WTC11 (cell line): ENCODE measurements around the gene SGMS1. TPM values are rescaled to one million over a fixed set of nuclear protein-coding genes. Genes with fewer than 3 reads are reported as not detected.

ENCODE experiments used
- ATF1 ChIP-seq: sonication (generic); formaldehyde crosslinking; IDR thresholded peaks from 2 replicates; pipeline ENCODE4 v1.8.1; 2023; ENCODE audit warnings: mild to moderate bottlenecking, moderate library complexity, missing genetic modification reagents
- CREB1 ChIP-seq: sonication (generic); formaldehyde crosslinking; IDR thresholded peaks from 2 replicates; pipeline ENCODE4 v1.8.0; 2023; ENCODE audit warnings: mild to moderate bottlenecking, missing genetic modification reagents
- FOXK1 ChIP-seq: sonication (generic); formaldehyde crosslinking; IDR thresholded peaks from 2 replicates; pipeline ENCODE4 v1.8.0; 2022; ENCODE audit warnings: mild to moderate bottlenecking, moderate library complexity, missing genetic modification reagents
- FOXP1 ChIP-seq: sonication (generic); formaldehyde crosslinking; IDR thresholded peaks from 2 replicates; pipeline ENCODE4 v1.8.0; 2022; ENCODE audit warnings: missing genetic modification reagents, mild to moderate bottlenecking, moderate library complexity, borderline replicate concordance
- GTF2I ChIP-seq: fragments of 250-450 bp; sonication (Bioruptor Pico); conservative IDR thresholded peaks from 2 replicates; pipeline ENCODE4 v1.4.0; 2021; ENCODE audit warnings: mild to moderate bottlenecking
- JUN ChIP-seq: sonication (generic); formaldehyde crosslinking; IDR thresholded peaks from 2 replicates; pipeline ENCODE4 v1.8.0; 2023; ENCODE audit warnings: mild to moderate bottlenecking, missing genetic modification reagents
- RELA ChIP-seq: sonication (generic); formaldehyde crosslinking; IDR thresholded peaks from 2 replicates; pipeline ENCODE4 v1.8.1; 2022; ENCODE audit warnings: missing genetic modification reagents, mild to moderate bottlenecking, borderline replicate concordance
- SOX15 ChIP-seq: fragments of 250-450 bp; sonication (Bioruptor Pico); IDR thresholded peaks from 2 replicates; pipeline ENCODE4 v1.9.0; 2021; ENCODE audit warnings: mild to moderate bottlenecking
- ZNF232 ChIP-seq: sonication (generic); formaldehyde crosslinking; IDR thresholded peaks from 2 replicates; pipeline ENCODE4 v1.8.0; 2022; ENCODE audit warnings: mild to moderate bottlenecking, missing genetic modification reagents
- ZNF317 ChIP-seq: sonication (generic); formaldehyde crosslinking; IDR thresholded peaks from 2 replicates; pipeline ENCODE4 v1.8.1; 2023; ENCODE audit warnings: low read depth, mild to moderate bottlenecking, moderate library complexity, missing genetic modification reagents, borderline replicate concordance
- total RNA-seq: library from RNA; stranded (reverse); gene quantifications from 3 replicates; pipeline ENCODE4 v1.2.3, GENCODE V29; 2021
- TF ChIP-seq, protein P1 (sequence below): fragments of 250-450 bp; sonication (Bioruptor Pico); conservative IDR thresholded peaks from 2 replicates; pipeline ENCODE4 v1.9.0; 2021; ENCODE audit warnings: mild to moderate bottlenecking
- TF ChIP-seq, protein P2 (sequence below): sonication (generic); formaldehyde crosslinking; IDR thresholded peaks from 2 replicates; pipeline ENCODE4 v1.8.1; 2022; ENCODE audit warnings: low read depth, missing genetic modification reagents, borderline replicate concordance
- TF ChIP-seq, protein P3 (sequence below): sonication (generic); formaldehyde crosslinking; IDR thresholded peaks from 2 replicates; pipeline ENCODE4 v1.8.0; 2022; ENCODE audit warnings: mild to moderate bottlenecking, missing genetic modification reagents
- TF ChIP-seq, protein P4 (sequence below): sonication (generic); formaldehyde crosslinking; IDR thresholded peaks from 2 replicates; pipeline ENCODE4 v1.8.1; 2022; ENCODE audit warnings: mild to moderate bottlenecking, moderate library complexity, missing genetic modification reagents
- TF ChIP-seq, protein P5 (sequence below): fragments of 250-450 bp; sonication (Bioruptor Pico); IDR thresholded peaks from 2 replicates; pipeline ENCODE4 v1.8.0; 2021; ENCODE audit warnings: mild to moderate bottlenecking
- TF ChIP-seq, protein P6 (sequence below): sonication (generic); formaldehyde crosslinking; IDR thresholded peaks from 2 replicates; pipeline ENCODE4 v1.8.0; 2022; ENCODE audit warnings: missing genetic modification reagents
- TF ChIP-seq, protein P7 (sequence below): sonication (generic); formaldehyde crosslinking; IDR thresholded peaks from 2 replicates; pipeline ENCODE4 v1.8.1; 2023; ENCODE audit warnings: mild to moderate bottlenecking, missing genetic modification reagents, moderate library complexity
- TF ChIP-seq, protein P8 (sequence below): sonication (generic); formaldehyde crosslinking; IDR thresholded peaks from 2 replicates; pipeline ENCODE4 v1.8.0; 2023; ENCODE audit warnings: missing genetic modification reagents
- TF ChIP-seq, protein P9 (sequence below): sonication (generic); formaldehyde crosslinking; IDR thresholded peaks from 2 replicates; pipeline ENCODE4 v1.8.1; 2022; ENCODE audit warnings: missing genetic modification reagents, borderline replicate concordance

Gene SGMS1
- total RNA-seq, 1 experiment from 2014 or later = 13.2 TPM

DNA sequence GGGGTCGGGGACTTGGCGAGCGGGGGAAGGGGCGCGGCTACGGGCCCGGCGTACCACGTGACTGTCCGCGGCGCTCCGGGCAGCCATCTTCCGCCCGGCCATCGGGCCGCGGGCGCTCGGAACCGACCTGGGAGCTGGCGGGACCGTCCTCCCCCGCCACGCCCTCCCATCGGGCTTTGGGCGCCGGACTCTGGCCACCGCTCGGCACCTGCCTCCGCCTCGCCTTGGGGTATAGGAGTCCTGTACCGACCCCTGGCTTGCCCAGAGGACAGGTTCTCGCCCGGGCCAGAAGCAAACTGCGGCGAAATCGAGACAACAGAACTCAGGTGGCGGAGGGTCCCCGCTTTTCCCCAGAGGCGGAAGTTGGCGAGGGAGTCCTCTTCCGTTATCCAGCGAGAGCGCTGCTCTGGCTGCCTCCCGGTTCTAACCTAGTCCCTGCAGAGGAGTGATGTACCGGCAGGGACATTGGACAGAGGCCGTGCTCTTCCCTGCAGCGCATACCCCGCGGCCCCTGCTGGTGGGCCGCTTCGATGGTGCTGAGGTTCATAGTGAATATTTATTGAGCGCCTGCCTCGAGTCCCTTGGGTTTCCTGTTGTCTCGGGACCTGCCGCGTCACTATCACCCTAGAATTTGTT lies 1.2 kb upstream of the SGMS1 start (continued):
- TF ChIP-seq, protein P1, sequence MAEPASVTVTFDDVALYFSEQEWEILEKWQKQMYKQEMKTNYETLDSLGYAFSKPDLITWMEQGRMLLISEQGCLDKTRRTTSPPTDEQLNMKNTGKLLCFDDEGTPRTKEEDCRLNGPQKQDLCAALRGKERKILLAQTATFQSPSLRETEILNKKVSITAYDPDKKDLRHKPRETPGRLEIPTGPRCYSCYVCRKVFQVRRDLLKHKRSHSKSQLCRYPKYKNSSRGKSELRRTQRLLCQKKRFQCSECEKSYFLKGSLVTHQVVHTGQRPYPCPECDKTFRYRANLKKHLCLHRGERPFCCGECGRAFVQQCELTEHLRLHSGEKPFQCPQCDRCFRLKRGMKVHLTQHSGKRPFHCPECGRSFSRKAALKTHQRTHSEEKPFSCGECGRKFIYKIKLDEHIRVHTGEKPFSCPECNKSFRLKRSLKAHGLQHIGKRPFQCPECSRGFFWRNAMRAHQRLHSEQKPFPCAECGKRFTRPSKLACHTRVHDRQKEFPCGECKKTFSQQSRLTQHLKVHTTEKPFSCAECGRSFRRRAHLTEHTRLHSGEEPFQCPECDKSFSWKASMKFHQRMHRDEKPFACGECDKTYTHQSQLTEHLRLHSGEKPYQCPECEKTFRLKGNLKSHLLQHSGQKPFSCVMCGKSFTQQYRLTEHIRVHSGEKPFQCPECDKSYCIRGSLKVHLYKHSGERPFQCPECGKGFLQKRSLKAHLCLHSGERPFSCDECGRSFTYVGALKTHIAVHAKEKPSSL = no peak
- 0 out of 2 replicates have a peak, but pooled peaks have one; percentile 3 for TF ChIP-seq ZNF317 (CRISPR knock-in tag)
- 0 out of 2 replicates have a peak, but pooled peaks have one; percentile 66 for TF ChIP-seq JUN (CRISPR knock-in tag)
- peak; percentile 40; the same call in 1 of the 2 replicates for TF ChIP-seq ZNF232 (CRISPR knock-in tag)
- TF ChIP-seq GTF2I (CRISPR knock-in tag) = no peak
- TF ChIP-seq, protein P2, sequence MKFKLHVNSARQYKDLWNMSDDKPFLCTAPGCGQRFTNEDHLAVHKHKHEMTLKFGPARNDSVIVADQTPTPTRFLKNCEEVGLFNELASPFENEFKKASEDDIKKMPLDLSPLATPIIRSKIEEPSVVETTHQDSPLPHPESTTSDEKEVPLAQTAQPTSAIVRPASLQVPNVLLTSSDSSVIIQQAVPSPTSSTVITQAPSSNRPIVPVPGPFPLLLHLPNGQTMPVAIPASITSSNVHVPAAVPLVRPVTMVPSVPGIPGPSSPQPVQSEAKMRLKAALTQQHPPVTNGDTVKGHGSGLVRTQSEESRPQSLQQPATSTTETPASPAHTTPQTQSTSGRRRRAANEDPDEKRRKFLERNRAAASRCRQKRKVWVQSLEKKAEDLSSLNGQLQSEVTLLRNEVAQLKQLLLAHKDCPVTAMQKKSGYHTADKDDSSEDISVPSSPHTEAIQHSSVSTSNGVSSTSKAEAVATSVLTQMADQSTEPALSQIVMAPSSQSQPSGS (CRISPR knock-in tag) = 0 out of 2 replicates have a peak, but pooled peaks have one; percentile 30
- TF ChIP-seq FOXP1 (CRISPR knock-in tag) = peak; percentile 93
- 0 out of 2 replicates have a peak, but pooled peaks have one; percentile 66 for TF ChIP-seq RELA (CRISPR knock-in tag)
- no peak for TF ChIP-seq ATF1
- TF ChIP-seq FOXK1 (CRISPR knock-in tag) = peak; percentile 54
- no peak for TF ChIP-seq SOX15 (CRISPR knock-in tag)
- no peak; the same call in 1 of the 2 replicates for TF ChIP-seq CREB1 (CRISPR knock-in tag)
- TF ChIP-seq, protein P3, sequence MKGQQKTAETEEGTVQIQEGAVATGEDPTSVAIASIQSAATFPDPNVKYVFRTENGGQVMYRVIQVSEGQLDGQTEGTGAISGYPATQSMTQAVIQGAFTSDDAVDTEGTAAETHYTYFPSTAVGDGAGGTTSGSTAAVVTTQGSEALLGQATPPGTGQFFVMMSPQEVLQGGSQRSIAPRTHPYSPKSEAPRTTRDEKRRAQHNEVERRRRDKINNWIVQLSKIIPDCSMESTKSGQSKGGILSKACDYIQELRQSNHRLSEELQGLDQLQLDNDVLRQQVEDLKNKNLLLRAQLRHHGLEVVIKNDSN (CRISPR knock-in tag) = peak; percentile 92
- TF ChIP-seq, protein P4, sequence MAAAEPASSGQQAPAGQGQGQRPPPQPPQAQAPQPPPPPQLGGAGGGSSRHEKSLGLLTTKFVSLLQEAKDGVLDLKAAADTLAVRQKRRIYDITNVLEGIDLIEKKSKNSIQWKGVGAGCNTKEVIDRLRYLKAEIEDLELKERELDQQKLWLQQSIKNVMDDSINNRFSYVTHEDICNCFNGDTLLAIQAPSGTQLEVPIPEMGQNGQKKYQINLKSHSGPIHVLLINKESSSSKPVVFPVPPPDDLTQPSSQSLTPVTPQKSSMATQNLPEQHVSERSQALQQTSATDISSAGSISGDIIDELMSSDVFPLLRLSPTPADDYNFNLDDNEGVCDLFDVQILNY = peak; percentile 8; the same call in 1 of the 2 replicates
- TF ChIP-seq, protein P5, sequence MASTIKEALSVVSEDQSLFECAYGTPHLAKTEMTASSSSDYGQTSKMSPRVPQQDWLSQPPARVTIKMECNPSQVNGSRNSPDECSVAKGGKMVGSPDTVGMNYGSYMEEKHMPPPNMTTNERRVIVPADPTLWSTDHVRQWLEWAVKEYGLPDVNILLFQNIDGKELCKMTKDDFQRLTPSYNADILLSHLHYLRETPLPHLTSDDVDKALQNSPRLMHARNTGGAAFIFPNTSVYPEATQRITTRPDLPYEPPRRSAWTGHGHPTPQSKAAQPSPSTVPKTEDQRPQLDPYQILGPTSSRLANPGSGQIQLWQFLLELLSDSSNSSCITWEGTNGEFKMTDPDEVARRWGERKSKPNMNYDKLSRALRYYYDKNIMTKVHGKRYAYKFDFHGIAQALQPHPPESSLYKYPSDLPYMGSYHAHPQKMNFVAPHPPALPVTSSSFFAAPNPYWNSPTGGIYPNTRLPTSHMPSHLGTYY = no peak
- TF ChIP-seq, protein P6, sequence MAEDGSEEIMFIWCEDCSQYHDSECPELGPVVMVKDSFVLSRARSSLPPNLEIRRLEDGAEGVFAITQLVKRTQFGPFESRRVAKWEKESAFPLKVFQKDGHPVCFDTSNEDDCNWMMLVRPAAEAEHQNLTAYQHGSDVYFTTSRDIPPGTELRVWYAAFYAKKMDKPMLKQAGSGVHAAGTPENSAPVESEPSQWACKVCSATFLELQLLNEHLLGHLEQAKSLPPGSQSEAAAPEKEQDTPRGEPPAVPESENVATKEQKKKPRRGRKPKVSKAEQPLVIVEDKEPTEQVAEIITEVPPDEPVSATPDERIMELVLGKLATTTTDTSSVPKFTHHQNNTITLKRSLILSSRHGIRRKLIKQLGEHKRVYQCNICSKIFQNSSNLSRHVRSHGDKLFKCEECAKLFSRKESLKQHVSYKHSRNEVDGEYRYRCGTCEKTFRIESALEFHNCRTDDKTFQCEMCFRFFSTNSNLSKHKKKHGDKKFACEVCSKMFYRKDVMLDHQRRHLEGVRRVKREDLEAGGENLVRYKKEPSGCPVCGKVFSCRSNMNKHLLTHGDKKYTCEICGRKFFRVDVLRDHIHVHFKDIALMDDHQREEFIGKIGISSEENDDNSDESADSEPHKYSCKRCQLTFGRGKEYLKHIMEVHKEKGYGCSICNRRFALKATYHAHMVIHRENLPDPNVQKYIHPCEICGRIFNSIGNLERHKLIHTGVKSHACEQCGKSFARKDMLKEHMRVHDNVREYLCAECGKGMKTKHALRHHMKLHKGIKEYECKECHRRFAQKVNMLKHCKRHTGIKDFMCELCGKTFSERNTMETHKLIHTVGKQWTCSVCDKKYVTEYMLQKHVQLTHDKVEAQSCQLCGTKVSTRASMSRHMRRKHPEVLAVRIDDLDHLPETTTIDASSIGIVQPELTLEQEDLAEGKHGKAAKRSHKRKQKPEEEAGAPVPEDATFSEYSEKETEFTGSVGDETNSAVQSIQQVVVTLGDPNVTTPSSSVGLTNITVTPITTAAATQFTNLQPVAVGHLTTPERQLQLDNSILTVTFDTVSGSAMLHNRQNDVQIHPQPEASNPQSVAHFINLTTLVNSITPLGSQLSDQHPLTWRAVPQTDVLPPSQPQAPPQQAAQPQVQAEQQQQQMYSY (CRISPR knock-in tag) = peak; percentile 24; the same call in 1 of the 2 replicates
- TF ChIP-seq, protein P7, sequence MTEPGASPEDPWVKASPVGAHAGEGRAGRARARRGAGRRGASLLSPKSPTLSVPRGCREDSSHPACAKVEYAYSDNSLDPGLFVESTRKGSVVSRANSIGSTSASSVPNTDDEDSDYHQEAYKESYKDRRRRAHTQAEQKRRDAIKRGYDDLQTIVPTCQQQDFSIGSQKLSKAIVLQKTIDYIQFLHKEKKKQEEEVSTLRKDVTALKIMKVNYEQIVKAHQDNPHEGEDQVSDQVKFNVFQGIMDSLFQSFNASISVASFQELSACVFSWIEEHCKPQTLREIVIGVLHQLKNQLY (CRISPR knock-in tag) = no peak
- TF ChIP-seq, protein P8, sequence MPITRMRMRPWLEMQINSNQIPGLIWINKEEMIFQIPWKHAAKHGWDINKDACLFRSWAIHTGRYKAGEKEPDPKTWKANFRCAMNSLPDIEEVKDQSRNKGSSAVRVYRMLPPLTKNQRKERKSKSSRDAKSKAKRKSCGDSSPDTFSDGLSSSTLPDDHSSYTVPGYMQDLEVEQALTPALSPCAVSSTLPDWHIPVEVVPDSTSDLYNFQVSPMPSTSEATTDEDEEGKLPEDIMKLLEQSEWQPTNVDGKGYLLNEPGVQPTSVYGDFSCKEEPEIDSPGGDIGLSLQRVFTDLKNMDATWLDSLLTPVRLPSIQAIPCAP (CRISPR knock-in tag) = no peak; the same call in 1 of the 2 replicates
- TF ChIP-seq, protein P9, sequence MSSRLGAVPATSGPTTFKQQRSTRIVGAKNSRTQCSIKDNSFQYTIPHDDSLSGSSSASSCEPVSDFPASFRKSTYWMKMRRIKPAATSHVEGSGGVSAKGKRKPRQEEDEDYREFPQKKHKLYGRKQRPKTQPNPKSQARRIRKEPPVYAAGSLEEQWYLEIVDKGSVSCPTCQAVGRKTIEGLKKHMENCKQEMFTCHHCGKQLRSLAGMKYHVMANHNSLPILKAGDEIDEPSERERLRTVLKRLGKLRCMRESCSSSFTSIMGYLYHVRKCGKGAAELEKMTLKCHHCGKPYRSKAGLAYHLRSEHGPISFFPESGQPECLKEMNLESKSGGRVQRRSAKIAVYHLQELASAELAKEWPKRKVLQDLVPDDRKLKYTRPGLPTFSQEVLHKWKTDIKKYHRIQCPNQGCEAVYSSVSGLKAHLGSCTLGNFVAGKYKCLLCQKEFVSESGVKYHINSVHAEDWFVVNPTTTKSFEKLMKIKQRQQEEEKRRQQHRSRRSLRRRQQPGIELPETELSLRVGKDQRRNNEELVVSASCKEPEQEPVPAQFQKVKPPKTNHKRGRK (CRISPR knock-in tag) = 0 out of 2 replicates have a peak, but pooled peaks have one; percentile 17
